ENCODE results near the gene OXLD1.
"Not testable (repeated sequence)": the region's sequence is repeated elsewhere in the genome, so short reads cannot be mapped to it uniquely, and the experiment has no call there.

OXLD1 gene

DNA sequence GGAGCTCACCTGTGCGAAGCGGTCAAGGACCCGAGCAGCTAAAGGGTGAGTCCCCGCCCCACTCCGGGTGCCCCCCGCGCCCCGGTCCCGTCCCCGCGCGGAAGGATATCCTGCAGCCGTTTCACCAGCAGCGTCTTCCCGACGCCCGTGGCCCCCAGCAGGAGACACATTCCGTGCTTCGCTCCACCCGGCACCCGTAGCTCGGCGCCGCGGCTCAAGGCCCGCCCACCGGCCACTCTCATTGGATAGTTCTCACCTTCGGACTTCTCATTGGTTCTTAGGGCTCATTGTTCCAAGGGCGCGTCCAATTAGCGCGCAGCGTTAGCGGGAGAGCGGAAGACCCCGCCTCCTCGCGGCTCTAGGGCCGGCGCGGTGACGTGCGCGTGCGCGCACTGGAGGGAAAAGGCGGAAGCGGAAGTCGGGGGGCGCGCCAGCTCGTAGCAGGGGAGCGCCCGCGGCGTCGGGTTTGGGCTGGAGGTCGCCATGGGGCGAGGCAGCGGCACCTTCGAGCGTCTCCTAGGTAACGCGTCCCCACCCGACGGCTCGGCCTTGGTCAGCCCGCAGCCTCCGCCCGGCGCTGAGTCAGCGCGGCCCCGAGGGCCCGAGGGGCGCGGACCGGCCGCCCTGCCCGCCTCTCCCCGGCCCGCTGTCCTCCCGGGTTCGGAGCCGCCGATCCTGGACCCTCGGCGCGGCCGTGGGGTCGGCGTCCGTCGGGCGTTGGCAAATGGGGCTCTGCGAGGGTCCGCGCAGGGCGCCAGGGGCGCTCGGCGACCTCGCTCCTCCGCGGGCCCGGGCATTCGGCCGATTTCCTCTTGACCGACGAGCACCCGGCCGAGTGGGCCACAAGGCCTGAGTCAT, 17.4 kb upstream of the OXLD1 start, which contains the start of the genes ARL16 and HGS:
Gene ARL16, minus strand, starts transcription at position 214 of the 858 bp plus-strand sequence. Its CDS starts 44 bp downstream, at position 170.
Gene HGS, plus strand, starts transcription at position 428 of the 858 bp plus-strand sequence. Its CDS starts 56 bp downstream, at position 484.
- DNase-seq (ENCODE audit: low spot score) = peak; percentile 100

DNA sequence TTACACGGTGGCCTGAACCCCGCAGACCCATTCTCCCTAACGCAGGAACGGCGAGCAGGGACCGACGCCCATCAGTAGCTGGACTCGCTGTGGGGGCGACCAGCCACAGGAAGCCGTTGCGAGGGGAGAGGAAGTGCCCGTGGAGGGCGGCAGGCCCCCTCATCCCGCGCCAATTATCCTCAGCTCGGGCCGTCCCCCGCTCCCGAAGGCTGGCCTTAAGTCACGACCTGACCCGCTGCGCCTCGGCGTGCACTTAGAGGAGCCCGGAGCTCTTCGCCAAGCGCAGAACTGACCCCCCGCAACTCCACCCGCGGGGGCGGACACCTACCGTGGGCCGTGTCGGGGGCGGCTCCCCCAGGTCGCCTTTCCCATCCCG, 16.8 kb upstream of the OXLD1 start:
- DNase-seq (ENCODE audit: low spot score) = peak; percentile 38

DNA sequence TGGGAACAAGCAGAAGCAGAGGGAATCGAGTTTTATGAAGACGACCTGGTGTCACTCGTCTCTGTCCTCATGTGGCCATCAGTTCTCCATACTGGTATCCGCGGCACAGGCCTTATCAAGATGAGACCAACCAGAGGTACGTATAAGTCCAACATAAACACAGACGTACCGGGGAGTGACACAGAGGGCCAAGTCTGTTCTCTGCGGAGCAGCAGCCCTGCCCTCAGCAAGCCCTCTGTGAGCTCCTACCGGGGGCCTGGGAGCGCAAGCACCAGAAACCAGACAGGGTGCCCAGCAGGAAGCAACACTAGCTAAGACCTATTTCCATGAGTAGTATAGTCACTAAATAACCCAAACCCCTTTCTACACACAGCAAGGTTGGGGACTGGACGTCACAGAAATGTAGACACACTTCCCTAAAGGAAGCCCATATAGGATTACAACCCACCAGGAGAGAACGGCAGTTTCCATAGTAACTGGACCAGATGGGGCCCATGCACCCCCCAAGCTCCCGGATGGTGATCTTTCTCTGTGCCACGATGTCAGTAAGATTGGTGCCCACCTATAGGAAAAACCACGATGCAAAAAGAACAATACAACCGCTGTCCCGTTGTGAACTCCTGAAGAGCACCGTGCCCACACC, 16.3 kb upstream of the OXLD1 start:
- no peak for DNase-seq (ENCODE audit: low spot score)

DNA sequence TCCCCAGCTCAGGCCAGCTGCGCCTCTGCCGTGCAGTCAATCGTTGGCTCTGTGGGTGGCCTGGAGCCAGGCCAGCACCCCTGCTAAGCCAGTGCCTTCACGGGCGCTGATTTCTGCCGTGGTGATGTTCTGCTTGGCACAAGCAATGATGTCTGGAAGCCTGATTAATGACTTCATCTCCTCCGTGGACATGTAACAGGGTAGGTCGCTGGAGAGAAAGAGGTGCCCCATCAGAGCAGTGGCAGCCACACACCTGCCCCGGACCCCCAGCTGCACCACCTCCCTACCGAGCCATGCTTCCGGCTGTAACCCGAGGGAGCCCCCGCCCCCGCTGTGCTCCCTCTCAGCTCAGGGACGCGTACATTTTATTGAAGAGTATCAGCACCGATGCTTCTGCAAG, 15.3 kb upstream of the OXLD1 start:
- no peak for DNase-seq (ENCODE audit: low spot score)

DNA sequence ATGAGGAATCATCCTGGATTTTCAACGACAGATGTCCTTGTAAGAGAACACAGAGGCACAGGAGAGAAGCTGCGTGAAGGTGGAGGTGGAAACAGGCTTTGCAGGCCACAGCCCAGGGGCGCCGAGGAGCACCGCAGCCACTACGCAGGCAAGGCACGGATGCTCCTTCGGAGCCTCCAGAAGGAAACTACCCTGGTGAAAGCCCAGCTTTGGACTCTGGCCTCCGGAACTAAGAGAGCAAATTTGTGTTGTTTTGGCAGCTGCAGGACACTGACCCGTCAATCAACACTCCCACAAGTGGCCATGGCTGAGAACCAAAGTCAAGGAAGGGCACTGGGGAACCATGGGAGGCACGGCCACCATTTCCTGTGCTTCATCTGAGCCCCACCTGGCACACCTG, 13.7 kb upstream of the OXLD1 start:
- no peak for DNase-seq (ENCODE audit: low spot score)

DNA sequence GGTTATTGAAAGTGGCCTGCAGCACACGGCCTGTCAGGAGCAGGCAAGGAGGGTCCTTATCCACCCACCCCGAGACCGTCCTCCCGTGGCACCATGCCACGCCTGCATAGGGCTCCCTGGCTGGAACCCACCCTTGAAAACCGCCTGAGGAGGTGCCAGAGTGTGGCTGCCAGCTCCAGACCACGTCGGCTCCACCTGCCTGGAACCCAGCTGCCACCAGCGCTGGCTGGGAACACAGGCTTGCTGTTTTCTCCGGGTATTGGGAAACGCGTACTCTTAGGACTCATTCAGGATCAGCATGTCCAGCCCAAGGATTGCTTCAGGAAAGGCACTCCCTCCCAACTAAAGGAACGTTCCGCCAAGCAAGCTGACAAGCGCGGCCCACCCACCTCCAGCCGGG, 10.5 kb upstream of the OXLD1 start:
- no peak for DNase-seq (ENCODE audit: low spot score)

DNA sequence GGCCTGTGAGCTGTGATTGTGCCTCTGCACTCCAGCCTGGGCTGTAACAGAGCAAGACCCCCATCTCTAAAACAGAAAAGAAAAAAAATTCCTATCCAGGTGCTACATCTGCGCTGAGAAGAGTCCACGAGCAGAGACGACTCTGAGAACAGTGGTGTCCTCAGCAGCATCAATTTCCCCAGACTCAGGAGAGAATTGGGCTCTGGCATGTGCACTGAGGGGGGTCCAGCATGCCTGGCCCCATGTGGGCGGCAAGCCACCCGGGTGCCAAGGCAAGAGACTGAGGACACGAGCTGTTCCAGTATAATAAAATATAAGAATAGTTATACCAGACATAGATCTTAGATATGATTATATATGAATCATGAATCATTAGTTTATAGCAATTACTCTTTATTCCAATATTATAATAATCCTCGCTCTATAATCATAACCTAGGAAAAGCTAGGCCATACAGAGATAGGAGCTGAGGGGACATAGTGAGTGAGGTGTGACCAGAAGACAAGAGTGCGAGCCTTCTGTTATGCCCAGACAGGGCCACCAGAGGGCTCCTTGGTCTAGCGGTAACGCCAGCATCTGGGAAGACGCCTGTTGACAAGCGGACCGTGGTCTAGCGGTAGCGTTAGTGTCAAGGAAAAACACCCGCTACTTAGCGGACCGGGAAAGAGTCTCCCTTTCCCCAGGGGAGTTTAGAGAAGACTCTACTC, 9.3 kb upstream of the OXLD1 start:
- not testable (repeated sequence) for DNase-seq (ENCODE audit: low spot score)

DNA sequence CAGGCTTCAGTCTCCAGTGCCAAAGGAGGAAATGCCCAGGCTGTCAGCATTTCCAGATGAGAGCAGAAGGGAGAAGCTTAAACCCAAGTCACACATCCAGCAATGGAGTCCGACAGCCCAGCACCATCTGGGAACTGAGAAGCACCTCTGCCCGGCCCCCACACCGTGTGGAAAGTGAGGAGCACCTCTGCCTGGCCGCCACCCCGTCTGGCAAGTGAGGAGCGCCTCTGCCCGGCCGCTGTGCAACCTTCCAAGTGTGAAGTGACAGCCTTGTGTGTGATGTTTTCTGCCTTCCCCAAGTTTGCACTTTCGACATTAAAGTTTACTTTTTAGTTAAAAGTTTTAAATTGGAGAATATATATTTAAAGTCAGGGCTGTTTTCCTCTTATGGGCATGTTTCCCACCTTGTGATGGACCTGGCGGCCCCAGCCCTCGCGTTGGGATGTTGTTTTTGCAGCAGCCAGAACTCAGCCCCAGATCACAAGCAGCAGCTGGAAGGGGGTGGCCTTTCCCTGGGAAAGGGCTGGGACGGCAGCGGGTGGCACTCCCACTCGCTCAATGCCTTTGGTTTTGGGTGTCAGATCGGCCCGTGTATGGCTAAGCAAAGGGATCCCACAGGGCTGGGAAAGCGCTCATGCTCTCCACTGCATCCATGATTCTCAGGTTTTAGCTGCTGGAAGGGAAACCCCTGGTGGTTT, 7.3 kb upstream of the OXLD1 start:
- no peak for DNase-seq (ENCODE audit: low spot score)

DNA sequence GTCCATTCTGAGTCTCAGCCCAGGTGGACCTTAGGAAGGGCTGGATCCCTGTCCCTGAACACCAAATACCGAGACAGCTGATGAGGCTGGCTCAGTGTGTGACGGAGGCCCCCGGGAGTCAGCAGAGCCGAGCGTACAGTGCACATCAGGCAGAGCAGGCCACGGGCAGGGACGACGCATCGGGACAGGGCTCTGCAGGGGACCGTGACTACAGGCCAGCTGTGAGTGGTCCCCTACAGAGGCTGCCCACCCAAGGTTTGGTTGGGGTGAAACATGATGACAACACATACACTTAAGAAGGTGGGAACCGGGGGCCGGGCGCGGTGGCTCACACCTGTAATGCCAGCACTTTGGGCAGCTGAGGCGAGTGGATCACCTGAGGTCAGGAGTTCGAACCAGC, 6.5 kb upstream of the OXLD1 start:
- DNase-seq (ENCODE audit: low spot score) = no peak

DNA sequence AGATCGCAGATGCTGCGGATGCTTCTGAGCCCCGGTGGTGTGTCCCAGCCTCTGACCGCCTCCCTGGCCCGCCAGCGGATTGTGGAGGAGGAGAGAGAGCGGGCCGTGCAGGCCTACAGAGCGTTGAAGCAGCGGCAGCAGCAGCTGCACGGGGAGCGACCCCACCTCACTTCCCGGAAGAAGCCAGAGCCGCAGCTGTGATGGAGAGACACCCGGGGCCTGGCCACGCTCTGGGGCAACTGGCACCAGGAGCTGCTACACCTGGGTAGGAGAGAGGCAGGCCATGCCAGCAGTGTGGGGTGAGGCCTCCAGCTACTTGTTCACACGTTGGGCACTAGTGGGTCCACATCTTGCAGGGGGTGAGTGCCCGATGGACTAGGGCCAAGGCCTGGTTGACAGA, 6.1 kb upstream of the OXLD1 start:
- DNase-seq (ENCODE audit: low spot score) = no peak

DNA sequence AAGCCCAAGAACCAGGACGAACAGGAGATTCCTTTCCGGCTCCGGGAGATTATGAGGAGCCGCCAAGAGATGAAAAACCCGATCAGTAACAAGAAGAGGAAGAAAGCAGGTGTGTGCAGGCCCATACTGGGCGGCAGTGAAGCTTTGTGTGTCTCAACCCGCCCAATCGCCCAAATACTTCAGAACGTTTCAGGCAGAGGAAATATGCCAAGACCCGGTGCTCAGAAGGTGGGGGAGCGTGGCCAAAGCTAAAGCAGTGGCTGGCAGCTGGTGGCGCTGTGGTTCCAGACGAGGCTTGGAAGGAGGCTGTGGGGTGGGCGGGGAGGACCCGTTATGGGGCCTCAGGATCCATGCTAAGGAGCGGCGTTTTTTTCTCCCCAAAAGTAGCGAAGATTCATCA, 1.3 kb upstream of the OXLD1 start:
- DNase-seq (ENCODE audit: low spot score) = no peak

DNA sequence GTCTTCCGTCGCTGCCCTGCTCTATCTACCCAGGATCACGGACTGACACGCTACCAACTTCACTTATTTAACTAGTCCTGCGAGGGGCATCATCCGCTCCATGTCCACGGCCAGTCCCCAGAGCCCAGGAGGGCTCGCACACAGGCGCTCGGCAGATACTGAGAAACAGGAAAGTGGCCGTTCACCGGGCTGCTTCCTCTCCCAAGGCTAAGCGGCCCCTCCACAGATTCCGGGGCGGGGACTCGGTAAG, 388 bp downstream of the OXLD1 start:
- no peak for DNase-seq (ENCODE audit: low spot score)

DNA sequence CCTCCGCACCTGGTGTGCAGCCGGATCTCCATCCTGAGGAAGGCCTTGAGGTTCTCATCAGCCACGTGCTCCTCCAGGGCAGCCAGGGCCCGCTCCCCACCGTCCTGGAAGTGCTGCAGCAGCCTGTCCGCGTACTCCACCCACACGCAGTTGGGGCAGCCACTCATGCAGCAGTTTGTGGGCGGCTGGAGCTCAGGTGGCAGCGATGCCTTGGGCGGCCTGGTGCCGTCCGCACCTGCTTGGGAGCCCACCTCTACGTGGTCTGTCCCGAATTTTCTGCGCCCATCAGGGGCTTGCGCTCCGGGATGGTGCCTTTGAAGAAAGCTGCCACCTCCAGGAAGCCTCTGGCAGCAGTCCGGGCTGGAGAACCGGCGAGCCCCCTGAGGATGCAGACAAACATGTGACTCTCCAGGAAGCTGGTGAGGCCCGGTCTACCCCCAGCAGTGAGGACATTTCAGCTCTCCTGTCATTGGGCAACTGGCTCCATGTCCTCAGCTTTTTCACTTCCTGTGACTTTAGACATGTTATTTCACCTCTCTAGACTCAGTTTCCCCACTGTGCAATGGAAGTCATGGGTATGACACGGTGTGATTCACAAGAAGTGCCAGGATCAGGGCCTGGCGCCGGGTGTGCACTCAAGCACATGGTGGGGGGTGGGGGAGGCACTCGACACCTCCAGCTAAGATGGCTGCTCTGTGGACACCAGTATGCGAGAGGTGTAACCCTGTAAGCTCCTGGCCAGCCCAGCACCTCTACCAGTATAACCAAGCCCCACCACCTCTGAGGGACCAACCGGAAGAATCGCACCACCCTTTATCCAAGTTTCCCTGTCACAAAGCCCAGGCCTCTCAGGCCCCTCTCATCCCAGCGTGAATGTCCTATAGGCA, 957 bp downstream of the OXLD1 start:
- peak; percentile 47 for DNase-seq (ENCODE audit: low spot score)

DNA sequence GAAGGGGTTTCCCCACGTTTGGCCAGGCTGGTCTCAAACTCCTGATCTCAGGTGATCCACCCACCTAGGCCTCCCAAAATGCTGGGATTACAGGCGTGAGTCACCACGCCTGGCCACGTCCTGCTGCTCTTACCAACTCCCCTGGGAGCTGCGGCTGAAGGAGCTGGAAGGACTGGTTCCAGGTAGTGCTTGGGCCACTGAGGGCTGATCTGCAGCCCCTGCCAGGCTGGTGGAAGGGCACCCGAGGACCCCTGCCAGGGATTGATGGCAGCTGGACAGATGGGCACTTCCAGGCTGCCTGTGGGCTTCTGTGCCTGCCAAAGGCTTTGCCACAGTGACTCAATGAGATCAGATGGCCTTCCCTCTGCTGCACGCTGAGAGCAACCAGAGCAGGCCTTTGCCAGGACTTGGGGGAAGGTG, 2.3 kb downstream of the OXLD1 start:
- DNase-seq (ENCODE audit: low spot score) = no peak

DNA sequence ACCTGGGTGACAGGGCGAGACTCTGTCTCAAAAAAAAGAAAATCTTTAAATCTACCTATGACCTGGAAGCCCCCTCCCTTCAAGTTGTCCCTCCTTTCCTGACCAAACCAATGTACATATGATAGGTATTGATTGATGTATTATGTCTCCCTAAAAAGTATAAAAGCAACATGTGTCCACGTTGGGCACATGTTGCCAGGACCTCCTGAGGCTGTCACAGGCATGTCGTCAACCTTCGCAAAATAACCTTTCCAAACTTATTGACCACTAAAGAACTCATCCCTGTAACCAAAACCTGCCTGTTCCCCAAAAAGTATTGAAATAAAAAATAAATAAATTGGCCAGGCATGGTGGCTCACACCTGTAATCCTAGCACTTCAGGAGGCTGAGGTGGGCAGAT, 4.4 kb downstream of the OXLD1 start:
- DNase-seq (ENCODE audit: low spot score) = no peak

DNA sequence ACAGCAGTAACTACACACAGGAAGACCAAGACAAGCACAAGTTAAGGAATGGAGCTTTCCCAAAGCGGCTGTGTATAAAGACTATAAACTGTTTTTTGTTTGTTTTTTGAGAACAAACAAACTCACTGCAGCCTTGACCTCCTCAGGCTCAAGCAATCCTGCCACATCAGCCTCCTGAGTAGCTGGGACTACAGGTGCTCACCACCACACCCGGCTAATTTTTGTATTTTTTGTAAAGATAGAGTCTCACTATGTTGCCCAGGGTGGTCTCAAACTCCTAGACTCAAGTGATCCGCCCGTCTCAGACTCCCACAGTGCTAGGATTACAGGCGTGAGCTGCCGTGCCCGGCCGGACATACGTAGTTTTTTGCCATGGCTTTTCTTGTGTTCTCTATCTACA, 6.0 kb downstream of the OXLD1 start:
- DNase-seq (ENCODE audit: low spot score) = no peak

DNA sequence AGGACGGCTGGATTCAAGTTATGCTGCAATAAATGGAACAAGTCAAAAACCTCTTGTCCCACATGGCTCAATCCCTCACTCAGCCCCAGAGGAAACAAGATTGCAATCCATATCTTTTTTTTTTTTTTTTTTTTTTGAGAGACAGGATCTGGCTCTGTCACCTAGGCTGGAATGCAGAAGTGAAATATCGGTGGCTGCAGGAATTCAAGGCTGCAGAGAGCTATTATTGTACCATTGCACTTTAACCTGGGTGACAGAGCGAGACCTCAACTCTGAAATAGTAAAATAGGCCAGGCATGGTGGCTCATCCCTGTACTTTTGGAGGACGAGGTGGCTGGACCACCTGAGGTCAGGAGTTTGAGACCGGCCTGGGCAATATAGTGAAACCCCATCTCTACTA, 7.4 kb downstream of the OXLD1 start:
- DNase-seq (ENCODE audit: low spot score) = no peak

DNA sequence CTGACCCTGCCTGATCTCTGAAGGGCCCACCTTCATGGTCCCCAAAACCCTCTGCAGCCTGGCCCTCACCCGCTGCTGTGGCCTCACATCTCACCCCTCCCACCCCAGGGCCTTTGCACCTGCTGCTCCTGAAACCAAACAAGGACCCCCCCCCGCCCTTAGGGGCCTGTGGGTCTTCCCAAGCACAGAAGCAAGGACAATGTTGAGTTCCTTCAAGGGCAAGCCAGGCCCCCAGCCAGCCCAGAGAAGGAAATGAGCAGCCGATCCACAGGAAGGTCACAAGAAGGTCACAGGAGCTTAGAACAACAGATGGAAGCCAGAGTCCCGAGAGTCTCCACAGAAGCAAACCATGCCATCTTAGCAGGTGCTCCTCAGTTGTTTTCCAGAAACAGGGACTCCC, 9.6 kb downstream of the OXLD1 start:
- no peak for DNase-seq (ENCODE audit: low spot score)

DNA sequence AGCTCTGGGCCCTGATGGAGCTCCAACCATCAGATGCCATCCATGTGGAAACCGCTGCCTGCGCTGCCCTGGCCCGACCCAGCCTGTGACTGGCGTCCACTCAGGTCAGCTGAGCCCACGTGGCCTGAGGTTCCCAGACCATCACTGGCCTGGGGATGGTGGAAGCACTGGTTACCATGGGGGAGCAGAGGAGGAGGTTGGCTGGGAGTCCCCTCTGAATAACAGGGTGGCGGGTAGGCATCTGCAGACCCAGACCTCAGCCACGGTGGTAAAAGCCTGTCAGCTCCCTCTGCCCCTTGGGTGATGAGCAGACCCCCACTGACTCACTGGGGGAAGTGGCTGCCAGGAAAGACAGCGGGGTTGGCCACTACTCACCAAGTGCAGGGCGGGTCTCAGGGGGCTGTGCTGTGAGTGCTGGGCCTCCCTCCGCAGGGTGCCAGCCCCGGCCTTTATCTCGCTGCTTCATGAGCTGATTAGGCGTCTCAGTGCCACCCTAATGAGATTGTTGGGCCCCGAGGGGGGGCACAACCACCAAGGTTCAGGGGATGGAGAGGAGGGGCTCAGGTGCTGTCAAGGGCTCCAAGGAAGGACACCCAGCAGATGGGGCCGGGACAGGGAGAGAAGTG, 10.2 kb downstream of the OXLD1 start, which contains the start of gene PDE6G:
Gene PDE6G, minus strand, starts transcription at position 425 of the 626 bp plus-strand sequence. CDS start 3,237 bp downstream, outside the sequence.
- DNase-seq (ENCODE audit: low spot score) = no peak

DNA sequence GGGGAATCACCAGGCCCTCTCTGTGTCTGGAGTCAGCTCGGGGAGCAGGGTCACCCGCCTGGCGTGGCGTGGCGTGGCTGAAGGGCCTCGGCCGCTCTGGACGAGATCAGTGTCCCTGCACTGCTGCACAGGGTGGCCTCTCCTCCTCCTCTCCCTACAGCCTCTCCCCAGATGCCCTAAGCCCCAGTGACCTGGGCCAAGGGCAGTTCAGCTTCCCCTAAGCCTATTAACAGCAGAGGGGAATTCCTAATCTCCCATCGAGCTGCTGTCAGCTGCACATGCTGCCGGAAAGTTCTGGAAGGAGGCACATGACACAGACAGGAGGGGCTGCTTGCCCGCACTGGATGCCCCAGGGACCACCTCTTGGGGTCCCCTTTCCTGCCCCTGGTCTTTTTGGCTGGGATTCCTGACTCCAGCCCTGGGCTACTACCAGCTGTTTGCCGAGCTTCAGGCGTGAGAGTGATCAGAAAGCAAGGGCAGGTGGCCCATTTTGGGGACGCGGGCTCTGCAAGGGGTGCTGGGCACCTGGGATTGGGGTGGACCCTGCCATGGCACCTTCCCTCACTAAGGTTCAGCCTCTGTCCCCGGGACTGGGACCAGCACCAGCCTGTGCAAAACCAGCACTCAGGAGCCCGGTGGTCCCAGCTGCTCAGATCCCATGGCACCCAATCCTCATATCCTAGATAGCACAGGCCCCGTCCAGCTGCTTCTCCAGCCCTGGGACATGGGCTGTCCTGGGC, 10.9 kb downstream of the OXLD1 start:
- DNase-seq (ENCODE audit: low spot score) = no peak
